HCT116 (cell line): ENCODE measurements around the gene CDKL4. TPM values are rescaled to one million over a fixed set of nuclear protein-coding genes. Genes with fewer than 3 reads are reported as not detected.

Experiments used
- ATAC-seq: fragments of 200-7000 bp; cut with Tn5 transposase; 2 replicates; pipeline ENCODE4 v1.9.1; 2020; ENCODE audit warnings: mild to moderate bottlenecking, moderate library complexity
- BruUV-seq: library from RNA; stranded (reverse); fragments of 400-500 nt; replicated peaks from 2 replicates; lab custom pipeline; 2021; lab: Mats Ljungman, UMichigan
- CTCF ChIA-PET: fragments of 300-600 bp; sonication (Branson Sonifier 250); formaldehyde crosslinking; loops from one replicate; lab custom pipeline; 2021; ENCODE audit warnings: antibody characterized with exemption; lab: Charles Lee
- POLR2A ChIA-PET: fragments of 300-600, 350-600 bp; sonication (Branson Sonifier 250); formaldehyde crosslinking; loops from one replicate; lab custom pipeline; 2021; ENCODE audit warnings: antibody characterized with exemption; lab: Charles Lee
- RAD21 ChIA-PET, 2 experiments: fragments of 300-600 bp; sonication (Branson Sonifier 250); formaldehyde crosslinking; loops; one replicate each; lab custom pipeline; 2023; ENCODE audit warnings: low total read pairs in 2 of 2; ENCODE audit not compliant: uncharacterized antibody in 2 of 2, unreplicated experiment in 2 of 2, low non-redundant PET in 1 of 2; lab: Charles Lee
- DNase-seq: peaks from one replicate; pipeline ENCODE4 v3.0.0-alpha.2; 2010; ENCODE audit warnings: low read depth, low spot score
- H2AFZ ChIP-seq: fragments of 200-600 bp; shearing (Covaris generic), sonication (generic); 2 replicates; pipeline ENCODE4 v1.6.1; 2017; ENCODE audit warnings: low read depth, mixed run types, mixed read lengths, antibody characterized with exemption, low read length; ENCODE audit not compliant: poor library complexity, severe bottlenecking
- H3K27ac ChIP-seq: 2 replicates; pipeline ENCODE4 v1.5.1; 2012; ENCODE audit warnings: low read depth, low read length
- H3K27me3 ChIP-seq: fragments of 200-600 bp; sonication (generic); 2 replicates; pipeline ENCODE4 v1.6.1; 2016; ENCODE audit warnings: mixed run types, low read length, mixed read lengths; ENCODE audit not compliant: insufficient read depth
- H3K36me3 ChIP-seq, 2 experiments: fragments of 200-500 bp in 1 of 2; fragments of 200-600 bp in 1 of 2; sonication (Bioruptor generic) in 1 of 2; sonication (generic) in 1 of 2; 2 replicates each; pipeline versions ENCODE4 v1.5.1 to v1.6.1; 2014 to 2016; ENCODE audit warnings: low read length in 2 of 2, inconsistent platforms in 1 of 2, mixed read lengths in 1 of 2, mixed run types in 1 of 2; ENCODE audit not compliant: insufficient read depth in 2 of 2, control insufficient read depth in 1 of 2
- H3K4me1 ChIP-seq, 2 experiments: fragments of 200-600 bp in 1 of 2; sonication (generic) in 1 of 2; 2 replicates each; pipeline versions ENCODE4 v1.5.1 to v1.6.1; 2012 to 2017; ENCODE audit warnings: low read length in 2 of 2, inconsistent platforms in 1 of 2, mild to moderate bottlenecking in 1 of 2, mixed read lengths in 1 of 2, mixed run types in 1 of 2, moderate library complexity in 1 of 2; ENCODE audit not compliant: insufficient read depth in 2 of 2, control insufficient read depth in 1 of 2
- H3K4me2 ChIP-seq: fragments of 200-600 bp; sonication (generic); 2 replicates; pipeline ENCODE4 v1.6.1; 2017; ENCODE audit warnings: mixed run types, low read length, mixed read lengths
- H3K4me3 ChIP-seq, 2 experiments: fragments of 200-600 bp in 1 of 2; sonication (generic) in 1 of 2; replicated peaks in 1 of 2; 2 replicates each; pipeline ENCODE4 v1.5.1; 2011 to 2016; ENCODE audit warnings: low read length in 2 of 2, control low read depth in 1 of 2, low read depth in 1 of 2, mild to moderate bottlenecking in 1 of 2, mixed read lengths in 1 of 2, mixed run types in 1 of 2
- H3K79me2 ChIP-seq: fragments of 200-600 bp; sonication (generic); 2 replicates; pipeline ENCODE4 v1.6.1; 2017; ENCODE audit warnings: mild to moderate bottlenecking, mixed run types, low read length, moderate library complexity, mixed read lengths; ENCODE audit not compliant: insufficient read depth
- H3K9ac ChIP-seq: fragments of 200-600 bp; sonication (generic); 2 replicates; pipeline ENCODE4 v1.6.1; 2016; ENCODE audit warnings: low read length, mixed read lengths
- H3K9me2 ChIP-seq: fragments of 200-600 bp; sonication (generic), shearing (Covaris generic); 2 replicates; pipeline ENCODE4 v1.6.1; 2017; ENCODE audit warnings: mixed run types, mild to moderate bottlenecking, moderate library complexity; ENCODE audit not compliant: insufficient read depth
- H3K9me3 ChIP-seq, 2 experiments: fragments of 200-500 bp in 1 of 2; fragments of 200-600 bp in 1 of 2; sonication (Bioruptor generic) in 1 of 2; sonication (generic) in 1 of 2; 2 replicates each; pipeline ENCODE4 v1.6.1; 2014 to 2017; ENCODE audit warnings: low read length in 2 of 2, mixed read lengths in 2 of 2, inconsistent platforms in 1 of 2, low read depth in 1 of 2, mild to moderate bottlenecking in 1 of 2, mixed run types in 1 of 2, moderate library complexity in 1 of 2; ENCODE audit not compliant: control insufficient read depth in 1 of 2, insufficient read depth in 1 of 2
- H4K20me1 ChIP-seq: fragments of 200-600 bp; sonication (generic), shearing (Covaris generic); 2 replicates; pipeline ENCODE4 v1.6.1; 2017; ENCODE audit warnings: mixed run types, mild to moderate bottlenecking, moderate library complexity; ENCODE audit not compliant: insufficient read depth
- ATF3 ChIP-seq: IDR thresholded peaks from 2 replicates; pipeline ENCODE4 v1.6.1; 2012
- CBX3 ChIP-seq: IDR thresholded peaks from 2 replicates; pipeline ENCODE4 v1.6.1; 2012; ENCODE audit warnings: low read depth
- CTCF ChIP-seq, 3 experiments: fragments of 200-600 bp in 1 of 3; sonication (generic) in 1 of 3; IDR thresholded peaks in 2 of 3; conservative IDR thresholded peaks in 1 of 3; 2 replicates each; pipeline ENCODE4 v1.5.1; 2012 to 2017; ENCODE audit warnings: low read depth in 2 of 3, low read length in 2 of 3, antibody characterized with exemption in 1 of 3, borderline replicate concordance in 1 of 3, control low read depth in 1 of 3, mild to moderate bottlenecking in 1 of 3, mixed read lengths in 1 of 3, mixed run types in 1 of 3, moderate library complexity in 1 of 3; ENCODE audit not compliant: insufficient read depth in 1 of 3
- EGR1 ChIP-seq: IDR thresholded peaks from 2 replicates; pipeline ENCODE4 v1.6.1; 2012; ENCODE audit warnings: low read depth
- ELF1 ChIP-seq: IDR thresholded peaks from 2 replicates; pipeline ENCODE4 v1.6.1; 2012; ENCODE audit warnings: low read depth, borderline replicate concordance
- JUND ChIP-seq: IDR thresholded peaks from 2 replicates; pipeline ENCODE4 v1.6.1; 2012
- MAX ChIP-seq: IDR thresholded peaks from 2 replicates; pipeline ENCODE4 v1.6.1; 2012
- POLR2AphosphoS5 ChIP-seq: IDR thresholded peaks from 2 replicates; pipeline ENCODE4 v1.6.1; 2011; ENCODE audit warnings: mild to moderate bottlenecking, low read depth, low read length, moderate library complexity
- RAD21 ChIP-seq: IDR thresholded peaks from 2 replicates; pipeline ENCODE4 v1.6.1; 2012; ENCODE audit warnings: low read depth, mild to moderate bottlenecking
- REST ChIP-seq: IDR thresholded peaks from 2 replicates; pipeline ENCODE4 v1.6.1; 2012; ENCODE audit warnings: low read depth
- SIN3A ChIP-seq: IDR thresholded peaks from 2 replicates; pipeline ENCODE4 v1.6.1; 2012; ENCODE audit warnings: low read depth
- SP1 ChIP-seq: IDR thresholded peaks from 2 replicates; pipeline ENCODE4 v1.6.1; 2012; ENCODE audit warnings: low read depth
- SRF ChIP-seq: IDR thresholded peaks from 2 replicates; pipeline ENCODE4 v1.6.1; 2012; ENCODE audit warnings: low read depth
- TCF7L2 ChIP-seq: IDR thresholded peaks from 2 replicates; pipeline ENCODE4 v1.7.0; 2011; ENCODE audit warnings: borderline replicate concordance, inconsistent platforms; ENCODE audit not compliant: insufficient read depth, insufficient read length; ENCODE audit errors: extremely low read depth
- YY1 ChIP-seq: IDR thresholded peaks from 2 replicates; pipeline ENCODE4 v1.6.1; 2011; ENCODE audit warnings: low read length, low read depth, moderate library complexity, mild to moderate bottlenecking; ENCODE audit not compliant: insufficient replicate concordance; ENCODE audit errors: extremely low read depth
- ZBTB33 ChIP-seq: IDR thresholded peaks from 2 replicates; pipeline ENCODE4 v1.6.1; 2011; ENCODE audit warnings: mild to moderate bottlenecking, low read length, moderate library complexity; ENCODE audit not compliant: insufficient replicate concordance; ENCODE audit errors: extremely low read depth
- ZFX ChIP-seq: fragments of 450-650 bp; IDR thresholded peaks from 2 replicates; pipeline ENCODE4 v1.6.1; 2017
- ZNF274 ChIP-seq: fragments of 200-500 bp; sonication (Bioruptor generic); IDR thresholded peaks from 2 replicates; pipeline ENCODE4 v1.6.1; 2014; ENCODE audit warnings: mild to moderate bottlenecking, low read depth, low read length, inconsistent platforms
- intact Hi-C: fragments of 100-400 bp; cut with micrococcal nuclease; formaldehyde crosslinking; loops from 2 replicates; pipeline ENCODE4 v1.10.0; 2022
- total RNA-seq: library from RNA; stranded (reverse); gene quantifications from one replicate; pipeline ENCODE4 v1.2.1, GENCODE V29; 2021; ENCODE audit not compliant: unreplicated experiment

Gene CDKL4
- total RNA-seq, 1 experiment from 2014 or later, result 0.27 TPM

- no peaks in the 10 kb centered on the region for H4K20me1 ChIP-seq
- DNase-seq (no peak), ATAC-seq (no peak)
- H3K27me3 ChIP-seq, result no peaks in the 10 kb centered on the region
- no peak overlapping the region for H3K27ac ChIP-seq
- CTCF ChIA-PET, result interaction anchor here (1.9 kb wide), 1 partner anchor 9 kb away, joined by 4 read pairs; no protein-coding TSS in a partner anchor
- RAD21 ChIA-PET, result no interaction called here
- H3K79me2 ChIP-seq, result no peaks in the 10 kb centered on the region
- no TSS peak for BruUV-seq
- no peak overlapping the region for H3K9ac ChIP-seq
- TF ChIP-seq RAD21, result no peak
- no peak for TF ChIP-seq JUND
- TF ChIP-seq ELF1, result no peak
- TF ChIP-seq CTCF (IDR thresholded peaks at IDR 0.05 in 2 of 3, conservative IDR thresholded peaks at IDR 0.05 in 1 of 3; ENCODE audit: borderline replicate concordance in 1 of 3, insufficient read depth in 1 of 3, low read depth in 2 of 3, low read length in 2 of 3), result no peak
- no peak for TF ChIP-seq EGR1
- TF ChIP-seq ZNF274, result no peak
- TF ChIP-seq SIN3A, result no peak
- TF ChIP-seq SRF, result no peak
- no peak for TF ChIP-seq ZBTB33
- no peak for TF ChIP-seq MAX
- TF ChIP-seq SP1, result no peak
- no peak for TF ChIP-seq YY1
- TF ChIP-seq CBX3, result no peak
- TF ChIP-seq ZFX, result no peak
- no peak for TF ChIP-seq POLR2AphosphoS5
- no peak for TF ChIP-seq ATF3
- no peak for TF ChIP-seq REST
- no peak for TF ChIP-seq TCF7L2
- no peaks in the 10 kb centered on the region for H3K4me1 ChIP-seq
- intact Hi-C loops, result no loop called here
- no peaks in the 10 kb centered on the region for H3K9me3 ChIP-seq
- no peak overlapping the region for H2AFZ ChIP-seq
- no peak overlapping the region for H3K4me2 ChIP-seq
- H3K36me3 ChIP-seq, result no peaks in the 10 kb centered on the region
- no peak overlapping the region for H3K4me3 ChIP-seq
- no peaks in the 10 kb centered on the region for H3K9me2 ChIP-seq
- POLR2A ChIA-PET, result no interaction called here
Observed at GRCh38 chr2:39133215-39133851, 110.4 kb downstream of the CDKL4 start.
